HEK293 (cell line): ENCODE results near the gene PLIN4.

Source experiments
- CTCF ChIA-PET: fragments of 350-600 bp; formaldehyde crosslinking; extraction: SDS; loops from one replicate; lab custom pipeline; 2021; ENCODE audit warnings: antibody characterized with exemption; lab: Yijun Ruan, JAX
- POLR2A ChIA-PET: fragments of 300-600 bp; formaldehyde crosslinking; extraction: SDS; loops from one replicate; lab custom pipeline; 2020; ENCODE audit warnings: antibody characterized with exemption, inconsistent platforms; lab: Yijun Ruan, JAX
- H3K27ac ChIP-seq: fragments of 200-500 bp; sonication (Bioruptor generic); 2 replicates; pipeline ENCODE4 v1.5.1; 2014; ENCODE audit warnings: low read depth, low read length, control low read depth, inconsistent platforms; ENCODE audit errors: extremely low read depth
- H3K36me3 ChIP-seq, 2 experiments: fragments of 200-500 bp in 1 of 2; sonication (Bioruptor generic) in 1 of 2; 1 replicate in 1 of 2; 2 replicates in 1 of 2; pipeline ENCODE4 v1.5.1; 2014 to 2017; ENCODE audit warnings: inconsistent platforms in 2 of 2, low read length in 2 of 2; ENCODE audit not compliant: control insufficient read depth in 2 of 2, insufficient read depth in 1 of 2
- H3K4me1 ChIP-seq: fragments of 200-500 bp; sonication (Bioruptor generic); 2 replicates; pipeline ENCODE4 v1.5.1; 2014; ENCODE audit warnings: mild to moderate bottlenecking, low read length, inconsistent platforms; ENCODE audit not compliant: control insufficient read depth, insufficient read depth
- H3K4me3 ChIP-seq: 2 replicates; pipeline ENCODE4 v1.5.1; 2011; ENCODE audit warnings: low read depth, mild to moderate bottlenecking, control low read depth, low read length, moderate library complexity
- H3K9me3 ChIP-seq: fragments of 200-500 bp; sonication (Bioruptor generic); 2 replicates; pipeline ENCODE4 v1.5.1; 2014; ENCODE audit warnings: low read depth, low read length, inconsistent platforms; ENCODE audit not compliant: control insufficient read depth, insufficient read depth
- GFI1B ChIP-seq: fragments of 450-650 bp; formaldehyde crosslinking; IDR thresholded peaks from 2 replicates; pipeline ENCODE4 v1.5.1; 2016; ENCODE audit warnings: missing biosample characterization, missing genetic modification characterization
- GLIS1 ChIP-seq: fragments of 450-650 bp; formaldehyde crosslinking; IDR thresholded peaks from 2 replicates; pipeline ENCODE4 v1.5.1; 2016; ENCODE audit warnings: missing biosample characterization, missing genetic modification characterization
- GLIS2 ChIP-seq: fragments of 450-650 bp; formaldehyde crosslinking; IDR thresholded peaks from 2 replicates; pipeline ENCODE4 v1.5.1; 2016; ENCODE audit warnings: missing biosample characterization, missing genetic modification characterization
- PRDM2 ChIP-seq: fragments of 450-650 bp; formaldehyde crosslinking; IDR thresholded peaks from 2 replicates; pipeline ENCODE4 v1.5.1; 2016; ENCODE audit warnings: missing biosample characterization, missing genetic modification characterization, borderline replicate concordance
- PRDM4 ChIP-seq: fragments of 450-650 bp; formaldehyde crosslinking; IDR thresholded peaks from 2 replicates; pipeline ENCODE4 v1.5.1; 2017; ENCODE audit warnings: missing biosample characterization, missing genetic modification characterization
- REPIN1 ChIP-seq: fragments of 450-650 bp; formaldehyde crosslinking; IDR thresholded peaks from 2 replicates; pipeline ENCODE4 v1.5.1; 2017; ENCODE audit warnings: missing biosample characterization, missing genetic modification characterization, low read depth
- SCRT1 ChIP-seq: fragments of 450-650 bp; formaldehyde crosslinking; IDR thresholded peaks from 2 replicates; pipeline ENCODE4 v1.5.1; 2016; ENCODE audit warnings: missing biosample characterization, missing genetic modification characterization, borderline replicate concordance
- ZFP3 ChIP-seq: fragments of 450-650 bp; formaldehyde crosslinking; IDR thresholded peaks from 2 replicates; pipeline ENCODE4 v1.5.1; 2016; ENCODE audit warnings: low read depth, missing biosample characterization, missing genetic modification characterization
- ZIC2 ChIP-seq: fragments of 450-650 bp; formaldehyde crosslinking; IDR thresholded peaks from 2 replicates; pipeline ENCODE4 v1.5.1; 2016; ENCODE audit warnings: missing biosample characterization, missing genetic modification characterization
- ZNF140 ChIP-seq: fragments of 450-650 bp; formaldehyde crosslinking; IDR thresholded peaks from 2 replicates; pipeline ENCODE4 v1.5.1; 2016; ENCODE audit warnings: missing biosample characterization, missing genetic modification characterization
- ZNF2 ChIP-seq: fragments of 450-650 bp; formaldehyde crosslinking; IDR thresholded peaks from 2 replicates; pipeline ENCODE4 v1.5.1; 2016; ENCODE audit warnings: missing biosample characterization, missing genetic modification characterization
- ZNF274 ChIP-seq, 2 experiments: fragments of 200-500 bp in 1 of 2; fragments of 450-650 bp in 1 of 2; sonication (Bioruptor generic) in 1 of 2; formaldehyde crosslinking in 1 of 2; IDR thresholded peaks; 2 replicates each; pipeline versions ENCODE4 v1.5.1 to v1.6.1; 2014 to 2016; ENCODE audit warnings: borderline replicate concordance in 1 of 2, inconsistent platforms in 1 of 2, low read length in 1 of 2, missing biosample characterization in 1 of 2, missing genetic modification characterization in 1 of 2
- ZNF426 ChIP-seq: fragments of 450-650 bp; formaldehyde crosslinking; IDR thresholded peaks from 2 replicates; pipeline ENCODE4 v1.5.1; 2017; ENCODE audit warnings: missing biosample characterization, missing genetic modification characterization, mild to moderate bottlenecking, inconsistent platforms, moderate library complexity
- ZNF473 ChIP-seq: fragments of 450-650 bp; formaldehyde crosslinking; IDR thresholded peaks from 2 replicates; pipeline ENCODE4 v1.5.1; 2017; ENCODE audit warnings: missing biosample characterization, missing genetic modification characterization
- ZNF544 ChIP-seq: fragments of 450-650 bp; formaldehyde crosslinking; IDR thresholded peaks from 2 replicates; pipeline ENCODE4 v1.5.0; 2017; ENCODE audit warnings: missing biosample characterization, missing genetic modification characterization
- ZNF654 ChIP-seq: fragments of 450-650 bp; formaldehyde crosslinking; IDR thresholded peaks from 2 replicates; pipeline ENCODE4 v1.5.1; 2016; ENCODE audit warnings: low read depth, missing biosample characterization, missing genetic modification characterization
- ZNF768 ChIP-seq: fragments of 450-650 bp; formaldehyde crosslinking; IDR thresholded peaks from 2 replicates; pipeline ENCODE4 v1.5.1; 2018; ENCODE audit warnings: missing biosample characterization, mild to moderate bottlenecking, missing genetic modification characterization
- ZNF792 ChIP-seq: fragments of 450-650 bp; formaldehyde crosslinking; IDR thresholded peaks from 2 replicates; pipeline ENCODE4 v1.5.1; 2016; ENCODE audit warnings: missing biosample characterization, missing genetic modification characterization
- ZSCAN23 ChIP-seq: fragments of 450-650 bp; formaldehyde crosslinking; IDR thresholded peaks from 2 replicates; pipeline ENCODE4 v1.5.1; 2016; ENCODE audit warnings: missing biosample characterization, missing genetic modification characterization
- ZSCAN4 ChIP-seq: fragments of 450-650 bp; formaldehyde crosslinking; IDR thresholded peaks from 2 replicates; pipeline ENCODE4 v1.5.1; 2017; ENCODE audit warnings: missing biosample characterization, missing genetic modification characterization
- TF ChIP-seq, protein P1 (sequence below): fragments of 450-650 bp; formaldehyde crosslinking; IDR thresholded peaks from 2 replicates; pipeline ENCODE4 v1.5.1; 2016; ENCODE audit warnings: missing biosample characterization, missing genetic modification characterization
- TF ChIP-seq, protein P2 (sequence below): fragments of 450-650 bp; formaldehyde crosslinking; IDR thresholded peaks from 2 replicates; pipeline ENCODE4 v1.5.1; 2016; ENCODE audit warnings: missing biosample characterization, missing genetic modification characterization

Gene PLIN4

GRCh38 chr19:4523306-4524110 lies 5.2 kb upstream of the PLIN4 start:
- POLR2A ChIA-PET = interaction anchor here (0.5 to 0.6 kb wide), 3 partner anchors 12 to 34 kb away, joined by 3 to 4 read pairs (median 3); partner anchors contain the start of gene PLIN5
- Histone ChIP-seq H3K4me1 (no peaks in the 10 kb centered on the region), H3K36me3 (no peaks in the 10 kb centered on the region), H3K9me3 (no peaks in the 10 kb centered on the region), H3K4me3 (no peak overlapping the region), H3K27ac (no peak overlapping the region)
- CTCF ChIA-PET = interaction anchor here (0.5 to 5.2 kb wide), 27 partner anchors 7 to 447 kb away, joined by 3 to 72 read pairs (median 4); partner anchors contain the start of genes HDGFL2, LRG1, MYDGF and PLIN5
- no peak for TF ChIP-seq ZNF426 (tag by site-specific recombination)
- TF ChIP-seq GLIS2 (tag by site-specific recombination) = peak; percentile 20; the same call in 1 of the 2 replicates
- 0 out of 2 replicates have a peak, but pooled peaks have one; percentile 20 for TF ChIP-seq ZNF654
- no peak for TF ChIP-seq ZNF140 (tag by site-specific recombination)
- TF ChIP-seq ZNF473 (tag by site-specific recombination) = no peak
- TF ChIP-seq ZNF792 (tag by site-specific recombination) = no peak
- TF ChIP-seq SCRT1 = no peak
- no peak for TF ChIP-seq ZNF768 (tag by site-specific recombination)
- TF ChIP-seq ZSCAN23 (tag by site-specific recombination) = no peak
- TF ChIP-seq GLIS1 (tag by site-specific recombination) = no peak
- TF ChIP-seq, protein P1, sequence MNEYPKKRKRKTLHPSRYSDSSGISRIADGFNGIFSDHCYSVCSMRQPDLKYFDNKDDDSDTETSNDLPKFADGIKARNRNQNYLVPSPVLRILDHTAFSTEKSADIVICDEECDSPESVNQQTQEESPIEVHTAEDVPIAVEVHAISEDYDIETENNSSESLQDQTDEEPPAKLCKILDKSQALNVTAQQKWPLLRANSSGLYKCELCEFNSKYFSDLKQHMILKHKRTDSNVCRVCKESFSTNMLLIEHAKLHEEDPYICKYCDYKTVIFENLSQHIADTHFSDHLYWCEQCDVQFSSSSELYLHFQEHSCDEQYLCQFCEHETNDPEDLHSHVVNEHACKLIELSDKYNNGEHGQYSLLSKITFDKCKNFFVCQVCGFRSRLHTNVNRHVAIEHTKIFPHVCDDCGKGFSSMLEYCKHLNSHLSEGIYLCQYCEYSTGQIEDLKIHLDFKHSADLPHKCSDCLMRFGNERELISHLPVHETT = no peak
- TF ChIP-seq PRDM2 = no peak
- TF ChIP-seq REPIN1 = no peak
- 0 out of 2 replicates have a peak, but pooled peaks have one; percentile 38 for TF ChIP-seq ZNF2 (tag by site-specific recombination)
- TF ChIP-seq PRDM4 (tag by site-specific recombination) = no peak
- no peak for TF ChIP-seq GFI1B (tag by site-specific recombination)
- TF ChIP-seq ZIC2 (tag by site-specific recombination) = no peak
- TF ChIP-seq ZNF544 (tag by site-specific recombination) = no peak
- no peak for TF ChIP-seq ZNF274 (IDR thresholded peaks at IDR 0.05; ENCODE audit: low read length)
- no peak for TF ChIP-seq ZNF274 (tag by site-specific recombination; IDR thresholded peaks at IDR 0.05; ENCODE audit: borderline replicate concordance)
- no peak for TF ChIP-seq ZSCAN4
- TF ChIP-seq, protein P2, sequence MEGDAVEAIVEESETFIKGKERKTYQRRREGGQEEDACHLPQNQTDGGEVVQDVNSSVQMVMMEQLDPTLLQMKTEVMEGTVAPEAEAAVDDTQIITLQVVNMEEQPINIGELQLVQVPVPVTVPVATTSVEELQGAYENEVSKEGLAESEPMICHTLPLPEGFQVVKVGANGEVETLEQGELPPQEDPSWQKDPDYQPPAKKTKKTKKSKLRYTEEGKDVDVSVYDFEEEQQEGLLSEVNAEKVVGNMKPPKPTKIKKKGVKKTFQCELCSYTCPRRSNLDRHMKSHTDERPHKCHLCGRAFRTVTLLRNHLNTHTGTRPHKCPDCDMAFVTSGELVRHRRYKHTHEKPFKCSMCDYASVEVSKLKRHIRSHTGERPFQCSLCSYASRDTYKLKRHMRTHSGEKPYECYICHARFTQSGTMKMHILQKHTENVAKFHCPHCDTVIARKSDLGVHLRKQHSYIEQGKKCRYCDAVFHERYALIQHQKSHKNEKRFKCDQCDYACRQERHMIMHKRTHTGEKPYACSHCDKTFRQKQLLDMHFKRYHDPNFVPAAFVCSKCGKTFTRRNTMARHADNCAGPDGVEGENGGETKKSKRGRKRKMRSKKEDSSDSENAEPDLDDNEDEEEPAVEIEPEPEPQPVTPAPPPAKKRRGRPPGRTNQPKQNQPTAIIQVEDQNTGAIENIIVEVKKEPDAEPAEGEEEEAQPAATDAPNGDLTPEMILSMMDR (tag by site-specific recombination) = peak; percentile 41; the same call in 1 of the 2 replicates
- no peak for TF ChIP-seq ZFP3 (tag by site-specific recombination)
